ENCODE data around the gene KAT2A. TPM values are rescaled to one million over a fixed set of nuclear protein-coding genes. Genes with fewer than 3 reads are reported as not detected.

Gene KAT2A
- total RNA-seq (10 to 100 TPM; 33.3 to 35.5 TPM), total RNA-seq (35.0 to 40.4 reads per million in 2 donors)

DNA sequence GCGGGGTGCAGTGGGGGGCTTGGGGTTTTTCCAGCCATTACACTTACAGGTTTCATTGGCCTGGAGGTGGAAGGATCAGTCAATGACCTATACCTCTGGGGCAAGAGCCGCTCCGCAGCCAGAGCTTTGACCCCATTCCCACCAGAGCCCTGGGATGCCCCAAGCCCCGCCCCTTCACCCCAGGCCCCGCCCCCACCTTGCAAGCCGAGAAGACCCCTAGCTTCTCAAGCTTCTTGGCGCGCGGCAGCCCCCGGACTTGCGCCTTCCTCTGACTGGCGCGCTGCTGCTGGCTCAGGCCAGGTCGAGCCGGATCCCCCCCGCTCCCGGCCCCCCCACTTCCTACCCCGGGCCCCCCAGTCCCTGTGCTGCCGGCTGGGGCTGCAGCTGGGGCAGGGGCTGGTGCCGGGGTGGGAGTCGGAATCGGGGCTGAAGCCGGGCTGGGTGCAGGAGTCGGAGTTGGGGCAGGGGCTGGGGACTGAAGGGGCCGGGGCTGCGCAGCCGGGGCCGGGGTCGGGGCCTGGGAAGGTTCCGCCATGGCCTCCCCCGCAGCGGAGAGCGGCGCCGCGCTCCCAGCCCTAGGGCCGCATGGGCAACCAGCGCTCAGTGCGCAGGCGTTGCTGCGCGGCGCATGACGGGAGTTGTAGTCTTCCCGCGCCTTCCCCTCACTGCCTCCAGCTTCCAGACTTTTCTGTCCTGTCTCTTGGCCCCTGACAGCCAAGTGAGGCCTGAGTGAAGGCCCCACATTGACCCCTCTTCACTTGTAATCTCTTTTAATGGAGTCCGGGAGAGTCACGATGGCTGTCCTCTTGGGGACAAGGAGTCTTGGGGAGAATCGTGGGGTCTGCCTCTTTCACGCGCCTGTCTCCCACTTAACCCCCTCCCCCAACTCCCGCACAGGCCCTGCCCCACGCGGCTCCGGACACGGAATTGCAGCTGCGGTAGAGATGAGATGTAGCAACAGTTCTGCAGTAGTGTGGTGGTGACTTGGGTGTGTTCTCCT is at the start of gene KAT2A:
KAT2A (minus strand) TSS at position 598 of the 1,000 bp plus-strand sequence; CDS start at position 535, 63 bp downstream.
- no peaks in the 10 kb centered on the region for H3K27me3 Mint-ChIP-seq
- H3K9me3 ChIP-seq (ENCODE audit: control insufficient read depth, low read length, poor library complexity, severe bottlenecking): no peaks in the 10 kb centered on the region
- DNase-seq (peak; percentile 63 to 69 (median 64)), ATAC-seq (peak; percentile 90)
- H3K27ac Mint-ChIP-seq: peak within 1 kb of the TSS; percentile 37
- H3K4me3 Mint-ChIP-seq: peak within 1 kb of the TSS; percentile 82
- no peaks in the 10 kb centered on the region for H3K36me3 Mint-ChIP-seq (ENCODE audit: low read depth)
- H3K4me1 Mint-ChIP-seq: peaks cover 19% of the 10 kb centered on the region

DNA sequence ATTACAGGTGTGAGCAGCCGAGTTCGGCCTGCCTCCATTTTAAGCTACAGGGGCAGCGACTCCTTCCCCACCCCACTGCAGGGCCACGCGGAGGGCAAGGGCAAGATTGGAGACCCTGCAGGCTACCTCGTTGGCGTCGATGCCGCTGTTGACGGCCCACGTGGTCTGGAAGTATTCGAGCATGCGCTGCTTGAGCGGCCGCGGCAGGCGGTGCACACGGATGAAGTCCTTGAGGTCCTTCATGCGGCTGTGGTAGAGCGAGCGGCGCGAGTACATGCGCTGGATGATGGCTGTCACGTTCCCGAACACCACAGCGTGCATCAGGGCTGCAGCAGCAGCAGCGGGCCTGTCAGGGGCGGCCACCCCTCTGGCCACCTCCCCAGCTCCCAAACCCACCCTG is 48.2 kb upstream of the KAT2A start:
- no peak for DNase-seq
- peaks cover 9% of the 10 kb centered on the region for H3K4me1 Mint-ChIP-seq
- peaks cover 2% of the 10 kb centered on the region for H3K36me3 Mint-ChIP-seq (ENCODE audit: low read depth)
- no peaks in the 10 kb centered on the region for H3K9me3 ChIP-seq (ENCODE audit: control insufficient read depth, low read length, poor library complexity, severe bottlenecking)
- no peak overlapping the region for H3K4me3 Mint-ChIP-seq
- H3K27me3 Mint-ChIP-seq: no peaks in the 10 kb centered on the region
- H3K27ac Mint-ChIP-seq: no peak overlapping the region
- ATAC-seq: no peak

- Mint-ChIP-seq H3K36me3 (ENCODE audit: low read depth) (peaks cover 2% of the 10 kb centered on the region), H3K27me3 (no peaks in the 10 kb centered on the region), H3K4me3 (no peak overlapping the region), H3K27ac (no peak overlapping the region), H3K4me1 (peaks cover 12% of the 10 kb centered on the region)
- DNase-seq (no peak), ATAC-seq (no peak)
- H3K9me3 ChIP-seq (ENCODE audit: control insufficient read depth, low read length, poor library complexity, severe bottlenecking): no peaks in the 10 kb centered on the region
Observed at GRCh38 chr17:42167807-42168206, 46.6 kb upstream of the KAT2A start.

DNA sequence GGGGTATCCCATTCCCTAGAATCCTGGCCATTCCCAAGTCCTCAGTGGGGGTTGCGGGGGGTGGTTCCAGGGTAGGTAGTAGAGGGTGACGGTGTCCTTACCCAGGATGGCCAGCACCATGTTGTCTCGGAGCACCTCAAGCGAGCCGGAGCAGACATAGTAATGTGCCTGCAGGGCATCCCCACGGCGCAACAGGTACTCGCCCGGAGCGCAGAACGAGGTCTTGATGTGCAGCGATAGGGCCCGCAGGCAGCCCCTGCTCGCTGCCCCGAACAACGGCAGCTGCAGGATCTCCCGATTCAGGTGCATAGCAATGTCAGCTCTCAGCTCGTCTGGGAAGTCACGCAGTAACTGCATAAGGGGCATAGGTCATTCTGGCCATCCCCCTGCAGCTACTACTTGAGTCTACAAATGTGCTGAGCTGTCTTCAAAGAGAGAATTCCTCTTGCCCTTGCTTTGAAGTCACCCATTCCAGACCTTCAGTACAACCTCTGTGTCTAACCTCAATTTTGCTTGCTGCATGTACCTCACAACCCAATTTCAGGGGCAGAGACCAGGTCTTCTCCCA is 45.1 kb upstream of the KAT2A start:
- H3K4me1 Mint-ChIP-seq: peaks cover 12% of the 10 kb centered on the region
- H3K27me3 Mint-ChIP-seq: no peaks in the 10 kb centered on the region
- peaks cover 2% of the 10 kb centered on the region for H3K36me3 Mint-ChIP-seq (ENCODE audit: low read depth)
- DNase-seq (no peak), ATAC-seq (no peak)
- H3K27ac Mint-ChIP-seq: no peak overlapping the region
- no peaks in the 10 kb centered on the region for H3K9me3 ChIP-seq (ENCODE audit: control insufficient read depth, low read length, poor library complexity, severe bottlenecking)
- no peak overlapping the region for H3K4me3 Mint-ChIP-seq

- no peak overlapping the region for H3K27ac Mint-ChIP-seq
Observed at GRCh38 chr17:42165751-42166150, 44.6 kb upstream of the KAT2A start.

DNA sequence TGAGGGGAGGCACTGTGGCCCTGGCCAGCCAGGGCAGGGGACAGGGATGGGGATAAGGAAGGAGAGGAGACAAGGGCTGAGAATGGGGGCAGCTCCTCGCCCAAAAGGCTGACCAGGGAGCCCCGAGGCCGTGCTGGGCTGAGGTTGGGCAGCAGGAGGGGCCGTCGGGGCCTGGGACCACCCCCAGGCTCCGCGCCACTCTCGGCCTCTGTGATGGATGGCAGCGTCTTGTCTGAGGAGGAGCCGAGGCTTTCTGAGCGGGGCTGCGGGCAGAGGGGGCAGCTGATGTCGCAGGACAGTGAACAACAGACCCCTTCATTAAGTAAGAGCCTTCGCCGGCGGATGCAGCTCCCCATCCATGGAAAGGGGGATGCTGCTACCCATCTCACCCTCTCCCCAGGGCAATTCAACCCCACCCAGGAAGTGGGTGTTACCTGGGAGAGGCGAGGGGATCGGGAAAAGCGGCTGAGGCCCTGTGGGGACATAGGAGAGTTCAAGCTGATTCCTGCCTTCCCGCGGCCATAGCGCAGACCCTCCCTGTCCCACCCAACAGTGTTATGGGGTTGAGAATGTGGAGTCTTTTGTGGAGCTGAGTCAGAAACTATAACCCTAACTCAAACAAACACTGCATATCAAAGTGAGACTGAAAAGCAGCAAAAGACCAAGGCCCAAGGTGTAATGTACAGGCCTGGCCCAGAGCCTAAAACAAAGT is 42.7 kb upstream of the KAT2A start:
- ATAC-seq: no peak
- no peaks in the 10 kb centered on the region for H3K27me3 Mint-ChIP-seq
- no peak overlapping the region for H3K4me3 Mint-ChIP-seq
- H3K4me1 Mint-ChIP-seq: peaks cover 12% of the 10 kb centered on the region
- no peaks in the 10 kb centered on the region for H3K36me3 Mint-ChIP-seq (ENCODE audit: low read depth)
- no peak for DNase-seq
- no peaks in the 10 kb centered on the region for H3K9me3 ChIP-seq (ENCODE audit: control insufficient read depth, low read length, poor library complexity, severe bottlenecking)
- no peak overlapping the region for H3K27ac Mint-ChIP-seq

More at GRCh38 chr17:42165751-42166150, 44.6 kb upstream of the KAT2A start:
- no peaks in the 10 kb centered on the region for H3K27me3 Mint-ChIP-seq
- H3K4me3 Mint-ChIP-seq: no peak overlapping the region
- H3K4me1 Mint-ChIP-seq: peaks cover 12% of the 10 kb centered on the region
- peaks cover 2% of the 10 kb centered on the region for H3K36me3 Mint-ChIP-seq (ENCODE audit: low read depth)
- ATAC-seq (no peak), DNase-seq (no peak)
- H3K9me3 ChIP-seq (ENCODE audit: control insufficient read depth, low read length, poor library complexity, severe bottlenecking): no peaks in the 10 kb centered on the region

DNA sequence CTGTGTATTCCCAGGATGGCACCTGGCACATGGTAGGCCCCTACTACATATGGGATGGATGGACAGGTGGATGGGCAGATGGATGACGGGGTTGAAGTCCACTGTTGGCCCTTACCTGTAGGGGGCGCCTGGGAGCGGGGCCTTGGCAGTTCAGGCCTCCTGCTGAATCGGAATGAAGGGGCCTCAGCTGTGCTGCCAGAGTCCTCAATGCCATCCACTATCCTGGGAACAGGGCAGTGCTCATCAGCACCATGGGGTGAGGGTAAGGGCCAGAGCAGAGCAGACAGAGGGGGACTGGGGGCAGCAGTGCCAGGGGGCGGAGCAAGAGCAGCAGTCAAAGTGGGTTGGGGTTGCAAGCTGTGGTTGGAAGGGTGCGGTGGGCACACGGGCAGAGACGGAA is 41.9 kb upstream of the KAT2A start:
- Mint-ChIP-seq H3K27me3 (no peaks in the 10 kb centered on the region), H3K36me3 (ENCODE audit: low read depth) (no peaks in the 10 kb centered on the region), H3K4me1 (peaks cover 12% of the 10 kb centered on the region), H3K4me3 (peak overlapping the region; percentile 33), H3K27ac (no peak overlapping the region)
- ATAC-seq (peak; percentile 32), DNase-seq (no peak)
- no peaks in the 10 kb centered on the region for H3K9me3 ChIP-seq (ENCODE audit: control insufficient read depth, low read length, poor library complexity, severe bottlenecking)

DNA sequence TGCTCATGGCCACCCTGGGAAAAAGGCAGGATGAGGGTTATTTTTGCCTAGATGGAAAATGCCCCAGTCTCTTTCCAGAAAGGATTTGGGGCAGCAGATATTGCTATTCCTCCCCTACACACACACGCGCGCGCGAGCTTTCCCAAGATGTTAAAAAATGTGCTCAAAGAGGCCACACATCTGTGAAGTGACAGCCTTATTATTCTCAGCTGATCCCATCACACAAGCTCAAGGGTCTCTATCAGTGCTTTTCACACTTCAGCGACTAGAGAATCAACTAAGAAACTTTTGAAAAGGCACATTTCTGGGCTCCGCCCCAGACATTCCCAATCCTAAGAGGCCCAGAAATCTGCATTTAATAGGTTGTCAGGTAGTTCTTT is 39.4 kb upstream of the KAT2A start:
- DNase-seq (no peak), ATAC-seq (no peak)
- H3K4me3 Mint-ChIP-seq: no peak overlapping the region
- H3K4me1 Mint-ChIP-seq: peaks cover 4% of the 10 kb centered on the region
- no peak overlapping the region for H3K27ac Mint-ChIP-seq
- no peaks in the 10 kb centered on the region for H3K9me3 ChIP-seq (ENCODE audit: control insufficient read depth, low read length, poor library complexity, severe bottlenecking)
- H3K36me3 Mint-ChIP-seq (ENCODE audit: low read depth): no peaks in the 10 kb centered on the region
- no peaks in the 10 kb centered on the region for H3K27me3 Mint-ChIP-seq

- no peaks in the 10 kb centered on the region for H3K36me3 Mint-ChIP-seq (ENCODE audit: low read depth)
- no peak for DNase-seq
- ATAC-seq: no peak
- H3K4me3 Mint-ChIP-seq: no peak overlapping the region
- peaks cover 4% of the 10 kb centered on the region for H3K4me1 Mint-ChIP-seq
- no peaks in the 10 kb centered on the region for H3K27me3 Mint-ChIP-seq
- H3K27ac Mint-ChIP-seq: no peak overlapping the region
- H3K9me3 ChIP-seq (ENCODE audit: control insufficient read depth, low read length, poor library complexity, severe bottlenecking): no peaks in the 10 kb centered on the region
Observed at GRCh38 chr17:42159796-42160530, 38.8 kb upstream of the KAT2A start.

DNA sequence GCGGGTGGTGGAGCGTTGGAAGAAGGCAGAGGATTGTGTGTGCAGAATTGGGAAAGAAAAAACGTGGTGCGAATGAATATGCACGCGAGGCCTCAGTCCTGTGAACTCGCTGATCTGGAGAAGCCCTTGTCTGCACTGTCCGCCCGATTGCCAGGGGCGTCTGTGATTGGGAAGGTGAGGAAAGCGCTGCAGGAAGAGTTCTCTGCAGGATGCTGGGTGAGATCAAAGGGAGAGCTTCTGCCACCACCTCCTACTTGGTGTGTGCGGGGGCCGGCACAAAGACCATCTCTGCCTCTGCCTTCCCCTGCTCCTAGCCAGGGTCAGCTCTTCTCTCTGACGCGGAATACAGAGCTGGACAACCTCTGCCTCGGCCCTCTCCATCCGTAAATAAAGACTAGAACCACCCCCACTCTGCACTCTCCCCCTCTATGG is 34.5 kb upstream of the KAT2A start:
- no peaks in the 10 kb centered on the region for H3K27me3 Mint-ChIP-seq
- H3K9me3 ChIP-seq (ENCODE audit: control insufficient read depth, low read length, poor library complexity, severe bottlenecking): no peaks in the 10 kb centered on the region
- peak overlapping the region; percentile 95 for H3K27ac Mint-ChIP-seq
- H3K36me3 Mint-ChIP-seq (ENCODE audit: low read depth): peaks cover 2% of the 10 kb centered on the region
- peaks cover 23% of the 10 kb centered on the region for H3K4me1 Mint-ChIP-seq
- peak overlapping the region; percentile 95 for H3K4me3 Mint-ChIP-seq
- DNase-seq (no peak), ATAC-seq (no peak)

DNA sequence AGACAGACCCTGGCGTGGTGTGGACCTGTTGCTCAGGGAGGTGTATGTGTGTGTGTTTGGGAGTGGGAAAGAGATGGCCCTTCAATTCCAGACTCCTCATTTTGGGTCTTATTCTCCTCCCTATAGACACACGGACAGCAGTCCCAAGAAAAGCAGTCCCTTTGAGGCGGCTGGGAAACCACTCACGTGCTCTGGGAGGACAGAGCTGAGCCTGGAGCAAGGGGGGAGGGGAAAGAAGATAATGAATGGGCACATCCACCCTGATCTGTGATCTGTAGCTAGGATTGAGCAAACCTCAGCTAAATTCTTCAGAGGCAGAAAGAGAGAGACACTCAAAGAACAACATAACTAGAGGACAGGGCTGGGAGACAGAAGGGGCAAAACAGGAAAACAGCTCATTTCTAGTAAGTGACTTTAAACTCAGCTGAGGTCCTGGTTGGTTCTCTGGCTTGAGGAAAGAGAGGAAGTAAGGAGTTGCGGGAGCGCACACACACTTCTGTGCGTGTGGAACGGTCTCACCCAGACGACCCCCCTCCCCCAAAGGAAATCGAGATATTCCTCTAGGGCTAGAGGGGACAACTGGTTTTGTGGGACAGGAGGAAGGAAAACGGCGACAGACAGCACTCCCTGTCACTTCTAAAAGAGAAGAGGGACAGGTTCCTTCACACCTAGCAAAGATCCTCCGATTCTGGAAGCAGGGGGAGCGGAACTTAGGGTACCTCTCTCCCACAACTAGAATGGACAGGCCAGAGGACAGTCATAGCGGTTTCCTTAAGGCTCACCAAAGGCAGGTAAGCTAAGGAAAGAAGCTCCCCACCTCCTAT is 33.0 kb upstream of the KAT2A start:
- ATAC-seq (no peak), DNase-seq (no peak)
- Mint-ChIP-seq H3K27me3 (no peaks in the 10 kb centered on the region), H3K27ac (peak overlapping the region; percentile 95), H3K36me3 (ENCODE audit: low read depth) (peaks cover 2% of the 10 kb centered on the region), H3K4me3 (peak overlapping the region; percentile 95), H3K4me1 (peaks cover 23% of the 10 kb centered on the region)
- no peaks in the 10 kb centered on the region for H3K9me3 ChIP-seq (ENCODE audit: control insufficient read depth, low read length, poor library complexity, severe bottlenecking)
